Measurements from ENCODE around the gene XRN1. TPM values are rescaled to one million over a fixed set of nuclear protein-coding genes. Genes with fewer than 3 reads are reported as not detected.
"Not testable (repeated sequence)": the region's sequence is repeated elsewhere in the genome, so short reads cannot be mapped to it uniquely, and the experiment has no call there.

XRN1 gene
- polyA plus RNA-seq, 1 donor (not counting 4 experiments of a cell fraction or from before 2014, with no cell fraction given): 14.4 TPM

- no peak for FAIRE-seq
- Histone ChIP-seq H3K27me3 (ENCODE audit: control insufficient read depth, extremely low read depth, insufficient read depth, low read length) (no peaks in the 10 kb centered on the region), H3K4me1 (ENCODE audit: control insufficient read depth, extremely low read depth, insufficient read depth, low read length) (no peaks in the 10 kb centered on the region), H3K4me3 (ENCODE audit: control insufficient read depth in 2 of 3, extremely low read depth in 1 of 3, insufficient read depth in 2 of 3, low read depth in 1 of 3, low read length in 3 of 3) (no peak overlapping the region), H3K9ac (ENCODE audit: control insufficient read depth, extremely low read depth, insufficient read depth, low read length) (no peak overlapping the region), H2AFZ (ENCODE audit: control insufficient read depth, low read length) (no peak overlapping the region), H3K27ac (ENCODE audit: control insufficient read depth, insufficient read depth, low read length) (no peak overlapping the region), H3K9me1 (ENCODE audit: control insufficient read depth, extremely low read depth, insufficient read depth, low read length) (no peaks in the 10 kb centered on the region), H3K9me3 (ENCODE audit: control insufficient read depth, low read depth, low read length) (no peaks in the 10 kb centered on the region), H3K79me2 (ENCODE audit: control insufficient read depth, insufficient read depth, low read length) (no peaks in the 10 kb centered on the region), H3K36me3 (ENCODE audit: control insufficient read depth in 2 of 2, extremely low read depth in 1 of 2, insufficient read depth in 2 of 2, low read length in 2 of 2) (peaks cover 0 to 5% of the 10 kb centered on the region in 2 experiments), H4K20me1 (ENCODE audit: control insufficient read depth, extremely low read depth, insufficient read depth, low read length) (no peaks in the 10 kb centered on the region), H3K4me2 (ENCODE audit: control insufficient read depth, extremely low read depth, insufficient read depth, low read depth, low read length) (no peak overlapping the region)
- no peak for TF ChIP-seq CTCF (optimal IDR thresholded peaks at IDR 0.05 in 1 of 3, IDR thresholded peaks at IDR 0.05 in 1 of 3, conservative IDR thresholded peaks at IDR 0.05 in 1 of 3; ENCODE audit: extremely low read depth in 1 of 3, insufficient read depth in 2 of 3, low read length in 3 of 3)
- no peak for TF ChIP-seq EZH2 (IDR thresholded peaks at IDR 0.05; ENCODE audit: low read length)
- no peak for DNase-seq (ENCODE audit: low read depth, low spot score)
- dilution Hi-C loops (cut with MboI; ENCODE audit: extremely low pct_ligation_motif_present, low sequenced_read_pairs): no loop called here
Observed at GRCh38 chr3:142318331-142318730, 129.5 kb downstream of the XRN1 start.

GRCh38 chr3:142315978-142316388 is 131.9 kb downstream of the XRN1 start:
- H3K4me1 ChIP-seq (ENCODE audit: control insufficient read depth, extremely low read depth, insufficient read depth, low read length); FAIRE-seq; dilution Hi-C loops (cut with MboI; ENCODE audit: extremely low pct_ligation_motif_present, low sequenced_read_pairs); DNase-seq (ENCODE audit: low read depth, low spot score); H2AFZ ChIP-seq (ENCODE audit: control insufficient read depth, low read length); H3K4me3 ChIP-seq (ENCODE audit: control insufficient read depth in 2 of 3, extremely low read depth in 1 of 3, insufficient read depth in 2 of 3, low read depth in 1 of 3, low read length in 3 of 3); H3K4me2 ChIP-seq (ENCODE audit: control insufficient read depth, extremely low read depth, insufficient read depth, low read depth, low read length); H3K9me3 ChIP-seq (ENCODE audit: control insufficient read depth, low read depth, low read length); H3K79me2 ChIP-seq (ENCODE audit: control insufficient read depth, insufficient read depth, low read length); H3K9ac ChIP-seq (ENCODE audit: control insufficient read depth, extremely low read depth, insufficient read depth, low read length); H3K27ac ChIP-seq (ENCODE audit: control insufficient read depth, insufficient read depth, low read length); H3K27me3 ChIP-seq (ENCODE audit: control insufficient read depth, extremely low read depth, insufficient read depth, low read length); H3K9me1 ChIP-seq (ENCODE audit: control insufficient read depth, extremely low read depth, insufficient read depth, low read length); H3K36me3 ChIP-seq (ENCODE audit: control insufficient read depth in 2 of 2, extremely low read depth in 1 of 2, insufficient read depth in 2 of 2, low read length in 2 of 2); H4K20me1 ChIP-seq (ENCODE audit: control insufficient read depth, extremely low read depth, insufficient read depth, low read length): not testable (repeated sequence)

- Histone ChIP-seq H3K27me3 (ENCODE audit: control insufficient read depth, extremely low read depth, insufficient read depth, low read length) (no peaks in the 10 kb centered on the region), H3K9me3 (ENCODE audit: control insufficient read depth, low read depth, low read length) (no peaks in the 10 kb centered on the region), H3K4me3 (ENCODE audit: control insufficient read depth in 2 of 3, extremely low read depth in 1 of 3, insufficient read depth in 2 of 3, low read depth in 1 of 3, low read length in 3 of 3) (no peak overlapping the region), H3K9ac (ENCODE audit: control insufficient read depth, extremely low read depth, insufficient read depth, low read length) (no peak overlapping the region), H3K4me1 (ENCODE audit: control insufficient read depth, extremely low read depth, insufficient read depth, low read length) (no peaks in the 10 kb centered on the region), H3K4me2 (ENCODE audit: control insufficient read depth, extremely low read depth, insufficient read depth, low read depth, low read length) (no peak overlapping the region), H3K79me2 (ENCODE audit: control insufficient read depth, insufficient read depth, low read length) (no peaks in the 10 kb centered on the region), H3K9me1 (ENCODE audit: control insufficient read depth, extremely low read depth, insufficient read depth, low read length) (no peaks in the 10 kb centered on the region), H4K20me1 (ENCODE audit: control insufficient read depth, extremely low read depth, insufficient read depth, low read length) (no peaks in the 10 kb centered on the region), H3K36me3 (ENCODE audit: control insufficient read depth in 2 of 2, extremely low read depth in 1 of 2, insufficient read depth in 2 of 2, low read length in 2 of 2) (peaks cover 0 to 7% of the 10 kb centered on the region in 2 experiments), H2AFZ (ENCODE audit: control insufficient read depth, low read length) (no peak overlapping the region), H3K27ac (ENCODE audit: control insufficient read depth, insufficient read depth, low read length) (no peak overlapping the region)
- dilution Hi-C loops (cut with MboI; ENCODE audit: extremely low pct_ligation_motif_present, low sequenced_read_pairs): no loop called here
- no peak for TF ChIP-seq CTCF (optimal IDR thresholded peaks at IDR 0.05 in 1 of 3, IDR thresholded peaks at IDR 0.05 in 1 of 3, conservative IDR thresholded peaks at IDR 0.05 in 1 of 3; ENCODE audit: extremely low read depth in 1 of 3, insufficient read depth in 2 of 3, low read length in 3 of 3)
- no peak for TF ChIP-seq EZH2 (IDR thresholded peaks at IDR 0.05; ENCODE audit: low read length)
- FAIRE-seq (no peak), DNase-seq (ENCODE audit: low read depth, low spot score) (no peak)
Observed at GRCh38 chr3:142315083-142315482, 132.8 kb downstream of the XRN1 start.

Measured in keratinocyte (primary cell).